Esophagus squamous epithelium (tissue), 5 donors: ENCODE data around the gene ROCK2. TPM values are rescaled to one million over a fixed set of nuclear protein-coding genes. Genes with fewer than 3 reads are reported as not detected.
A peak's percentile ranks its signal among the peaks of the same experiment; 100 is the strongest.

Experiments
- DNase-seq: peaks from one replicate; lab custom pipeline; 2025; lab: John Stamatoyannopoulos, UW
- H3K27ac ChIP-seq, 4 donors: fragments of 200-600 bp; sonication (generic); one replicate each; pipeline ENCODE4 v1.5.1; 2016 to 2019; ENCODE audit warnings: mild to moderate bottlenecking in 1 of 4
- H3K27me3 ChIP-seq, 4 donors: fragments of 200-600 bp; sonication (generic); 1 replicate in 3 of 4; 2 replicates in 1 of 4; pipeline versions ENCODE4 v1.5.1 to v1.6.0; 2017 to 2021; ENCODE audit warnings: antibody characterized with exemption in 1 of 4
- H3K36me3 ChIP-seq, 3 donors: fragments of 200-600 bp; sonication (generic); one replicate each; pipeline ENCODE4 v1.5.1; 2016 to 2019
- H3K4me1 ChIP-seq, 3 donors: fragments of 200-600 bp; sonication (generic); one replicate each; pipeline ENCODE4 v1.5.1; 2017 to 2019
- H3K4me3 ChIP-seq, 4 donors: fragments of 200-600 bp; sonication (generic); 1 replicate in 3 of 4; 2 replicates in 1 of 4; pipeline ENCODE4 v1.5.1; 2016 to 2019; ENCODE audit warnings: mild to moderate bottlenecking in 2 of 4, moderate library complexity in 1 of 4
- H3K9me3 ChIP-seq, 3 donors: fragments of 200-600 bp; sonication (generic); one replicate each; pipeline ENCODE4 v1.5.1; 2016 to 2019
- CTCF ChIP-seq, 6 experiments: fragments of 450-650 bp in 4 of 6; fragments of 200-600 bp in 2 of 6; sonication (generic) in 2 of 6; IDR thresholded peaks; one replicate each; pipeline ENCODE4 v1.5.1; 2016 to 2019; ENCODE audit warnings: antibody characterized with exemption in 6 of 6, mild to moderate bottlenecking in 4 of 6, moderate library complexity in 4 of 6
- POLR2A ChIP-seq, 4 donors: fragments of 450-650 bp; IDR thresholded peaks; one replicate each; pipeline ENCODE4 v1.6.1; 2017; ENCODE audit warnings: antibody characterized with exemption in 4 of 4, mild to moderate bottlenecking in 4 of 4, moderate library complexity in 3 of 4
- WGBS, 2 donors: methylation state at CpG; one replicate each; pipeline ENCODE4 v1.1.5; 2018; 5-methylcytosine and 5-hydroxymethylcytosine counted together
- intact Hi-C: fragments of 100-400 bp; cut with DNase I; formaldehyde crosslinking; loops from one replicate; pipeline ENCODE4 v1.15.0; 2022
- small RNA-seq, 4 donors: library from RNA; depleted of rRNA; stranded (forward); fragments of <200 nt; gene quantifications; one replicate each; pipeline ENCODE3, GENCODE V24; 2016
- total RNA-seq, 4 donors: library from RNA; depleted of rRNA; stranded (reverse); fragments of >200 nt; gene quantifications; one replicate each; pipeline ENCODE4 v1.1.0, GENCODE V29; 2016
- donor health status: DM: yes; HTN: yes; CAD: no.

The ROCK2 gene
- total RNA-seq, 4 donors from 2014 or later = 15.2 to 50.5 (median 21.4) TPM

- no peak for DNase-seq
- Histone ChIP-seq H3K4me3 (peak overlapping the region in 3 of 4 donors; percentile 30 to 66 (median 55)), H3K9me3 (no peaks in the 10 kb centered on the region), H3K36me3 (no peaks in the 10 kb centered on the region), H3K27ac (peak overlapping the region in 1 of 4 donors; percentile 18), H3K27me3 (peaks cover 0 to 8% (median 0%) of the 10 kb centered on the region in 4 donors), H3K4me1 (peaks cover 10 to 53% (median 25%) of the 10 kb centered on the region in 3 donors)
- 62 to 75% methylated on average over 9 to 16 of the region's 19 CpGs for WGBS, 2 donors
- intact Hi-C loops = loop anchor here (5.0 to 10.0 kb wide), 3 partner anchors 93 to 443 kb away; no protein-coding TSS in a partner anchor
- TF ChIP-seq POLR2A (IDR thresholded peaks at IDR 0.05) = no peak
- TF ChIP-seq CTCF (IDR thresholded peaks at IDR 0.05) = no peak
Observed at GRCh38 chr2:11132036-11132671, 212.3 kb downstream of the ROCK2 start.

- TF ChIP-seq POLR2A (IDR thresholded peaks at IDR 0.05) (no peak), CTCF (IDR thresholded peaks at IDR 0.05) (no peak)
- H3K27me3 ChIP-seq = peaks cover 0 to under 1% (median 0%) of the 10 kb centered on the region in 4 donors
- H3K4me1 ChIP-seq = peaks cover 10 to 53% (median 25%) of the 10 kb centered on the region in 3 donors
- no peaks in the 10 kb centered on the region for H3K36me3 ChIP-seq
- no peak overlapping the region for H3K4me3 ChIP-seq
- no peaks in the 10 kb centered on the region for H3K9me3 ChIP-seq
- intact Hi-C loops = loop anchor here (5.0 to 10.0 kb wide), 3 partner anchors 93 to 443 kb away; no protein-coding TSS in a partner anchor
- no peak for DNase-seq
- WGBS, 2 donors = 83 to 87% methylated on average over 13 to 14 of the region's 20 CpGs
- no peak overlapping the region for H3K27ac ChIP-seq
Observed at GRCh38 chr2:11131166-11131920, 213.1 kb downstream of the ROCK2 start.

Small RNAs within 50 kb of the gene (small RNA-seq; reads per million reads assigned to genes)
- 0 reads per million in 4 donors for gene RNU6-1081P

Other genes starting within 250 kb of the ROCK2 start
- gene SLC66A3, start 189.2 kb downstream of the ROCK2 start, total RNA-seq = 10 to 100 TPM; 15.6 to 27.8 (median 20.2) TPM
- gene E2F6, start 121.5 kb upstream of the ROCK2 start, total RNA-seq = 10 to 100 TPM in 2 of 4 donors, 1 to 10 TPM in 2; 3.6 to 14.5 (median 9.9) TPM
- 1 to 10 TPM in 1 of 4 donors, under 1 TPM in 3; 0.08 to 1.7 (median 0.51) TPM for gene GREB1, start 189.4 kb upstream of the ROCK2 start, total RNA-seq